ENCODE data around the gene INTS11. TPM values are rescaled to one million over a fixed set of nuclear protein-coding genes. Genes with fewer than 3 reads are reported as not detected.

Gene INTS11
- total RNA-seq, 1 experiment from 2014 or later, result 161 TPM

- no peaks in the 10 kb centered on the region for H3K27me3 ChIP-seq (ENCODE audit: insufficient read depth, low read length)
- peaks cover 0 to 6% of the 10 kb centered on the region in 2 experiments; a peak in 1 of 4 replicates for H3K36me3 ChIP-seq (ENCODE audit: control insufficient read depth in 1 of 2, insufficient read depth in 2 of 2, low read length in 2 of 2)
- peak overlapping the region; percentile 44 for H3K4me2 ChIP-seq (ENCODE audit: low read length)
- no peak overlapping the region for H3K4me3 ChIP-seq (replicated peaks in 1 of 2; ENCODE audit: low read depth in 1 of 2, low read length in 2 of 2)
- H3K9me2 ChIP-seq (ENCODE audit: insufficient read depth), result no peaks in the 10 kb centered on the region
- intact Hi-C loops (cut with micrococcal nuclease), result no loop called here
- ChIA-PET RAD21 (ENCODE audit: low non-redundant PET in 1 of 2, low total read pairs in 2 of 2, uncharacterized antibody in 2 of 2, unreplicated experiment in 2 of 2) (no interaction called here), POLR2A (interaction anchor here (0.6 kb wide), 1 partner anchor 417 kb away, joined by 6 read pairs; no protein-coding TSS in a partner anchor), CTCF (no interaction called here)
- no peak overlapping the region; the same call in 1 of the 2 replicates for H3K27ac ChIP-seq (ENCODE audit: low read depth, low read length)
- TF ChIP-seq EZH2phosphoT487 (IDR thresholded peaks at IDR 0.05; ENCODE audit: borderline replicate concordance) (no peak), POLR2AphosphoS5 (IDR thresholded peaks at IDR 0.05; ENCODE audit: low read depth, low read length) (no peak), YY1 (IDR thresholded peaks at IDR 0.05; ENCODE audit: extremely low read depth, insufficient replicate concordance, low read depth, low read length) (no peak), SIN3A (IDR thresholded peaks at IDR 0.05; ENCODE audit: low read depth) (no peak), POLR2A (IDR thresholded peaks at IDR 0.05; ENCODE audit: borderline replicate concordance, extremely low read depth, insufficient read depth, insufficient read length) (no peak), RAD21 (IDR thresholded peaks at IDR 0.05; ENCODE audit: low read depth) (no peak), ZBTB33 (IDR thresholded peaks at IDR 0.05; ENCODE audit: extremely low read depth, insufficient replicate concordance, low read length) (no peak)
- BruUV-seq (replicated peaks), result no TSS peak
- H3K9me3 ChIP-seq (ENCODE audit: control insufficient read depth in 1 of 2, insufficient read depth in 1 of 2, low read depth in 1 of 2, low read length in 2 of 2), result no peaks in the 10 kb centered on the region
- H3K9ac ChIP-seq (ENCODE audit: low read length), result no peak overlapping the region
- H3K79me2 ChIP-seq (ENCODE audit: insufficient read depth, low read length), result peaks cover 2% of the 10 kb centered on the region; the same call in 1 of the 2 replicates
- no peaks in the 10 kb centered on the region; the same call in 1 of the 2 replicates for H4K20me1 ChIP-seq (ENCODE audit: insufficient read depth)
- ATAC-seq (peak; percentile 5), DNase-seq (ENCODE audit: low read depth, low spot score) (no peak)
- peaks cover 10 to 33% of the 10 kb centered on the region in 2 experiments; a peak in 3 of 4 replicates for H3K4me1 ChIP-seq (ENCODE audit: control insufficient read depth in 1 of 2, insufficient read depth in 2 of 2, low read length in 2 of 2)
- no peak overlapping the region for H2AFZ ChIP-seq (ENCODE audit: low read depth, low read length, poor library complexity, severe bottlenecking)
Measured at GRCh38 chr1:1332031-1332755, 7.7 kb upstream of the INTS11 start.

All from HCT116 (cell line).